Central memory CD8-positive, alpha-beta T cell (primary cell): ENCODE results near the gene XK.
A peak's percentile ranks its signal among the peaks of the same experiment; 100 is the strongest.

Experiments used
- ATAC-seq: fragments of 150-1000 bp; cut with Tn5 transposase; replicated peaks from 2 replicates; pipeline ENCODE4 v1.10.0; 2022; ENCODE audit warnings: mild to moderate bottlenecking, moderate FRiP score, moderate number of reproducible peaks; ENCODE audit not compliant: poor library complexity, severe bottlenecking; ENCODE audit errors: extremely low read depth
- DNase-seq, 2 donors: peaks; one replicate each; pipeline ENCODE4 v3.0.0; 2021; ENCODE audit warnings: low spot score in 2 of 2
- H3K27ac Mint-ChIP-seq: one replicate; pipeline ENCODE4 v1.8.0; 2022; ENCODE audit warnings: low read depth, mild to moderate bottlenecking, moderate library complexity, mixed read lengths
- H3K27me3 Mint-ChIP-seq: one replicate; pipeline ENCODE4 v1.8.0; 2022; ENCODE audit warnings: mixed read lengths
- H3K36me3 Mint-ChIP-seq: one replicate; pipeline ENCODE4 v1.8.0; 2022; ENCODE audit warnings: mild to moderate bottlenecking, moderate library complexity, mixed read lengths; ENCODE audit not compliant: insufficient read depth
- H3K4me1 Mint-ChIP-seq: one replicate; pipeline ENCODE4 v1.8.0; 2022; ENCODE audit warnings: mixed read lengths
- H3K4me3 Mint-ChIP-seq: one replicate; pipeline ENCODE4 v1.8.0; 2022; ENCODE audit warnings: mild to moderate bottlenecking, moderate library complexity, mixed read lengths
- H3K9me3 Mint-ChIP-seq: one replicate; pipeline ENCODE4 v1.8.0; 2022; ENCODE audit warnings: mixed read lengths

XK gene

DNA sequence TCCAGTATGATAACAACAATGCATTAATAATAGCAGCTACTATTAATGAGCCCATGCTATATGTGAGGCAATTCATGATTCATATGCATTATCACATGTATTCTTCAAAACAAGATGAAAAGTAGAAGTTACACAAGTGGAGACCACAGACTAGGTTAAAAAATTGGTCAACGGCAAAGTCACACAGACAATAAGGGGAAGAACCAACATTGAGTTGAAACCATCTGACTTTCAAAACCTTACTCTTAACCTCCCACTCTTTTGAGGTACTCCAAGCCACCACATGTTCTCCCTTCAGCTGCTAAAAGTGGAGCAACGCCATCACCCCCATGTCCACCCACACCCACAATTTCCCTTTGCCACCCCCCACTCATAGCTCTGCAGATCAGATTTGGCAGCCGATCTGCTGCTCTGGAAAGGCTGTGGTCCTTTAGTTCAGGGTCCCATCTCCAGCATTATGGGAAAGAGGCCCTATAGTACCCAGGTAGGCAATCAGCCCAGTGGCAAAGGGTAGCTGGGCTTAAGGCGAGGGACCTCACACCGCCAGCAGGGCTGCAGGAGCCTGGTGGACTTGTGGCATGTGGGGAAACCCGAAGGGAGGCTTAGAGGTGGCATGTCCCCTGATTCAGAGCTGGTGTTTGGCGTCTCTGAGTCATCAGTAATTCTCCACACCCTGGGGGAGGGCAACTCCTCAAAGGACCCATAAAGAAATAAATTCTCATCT lies 60.8 kb downstream of the XK start:
- Mint-ChIP-seq H3K4me1 (peaks cover 14% of the 10 kb centered on the region), H3K27ac (no peak overlapping the region), H3K4me3 (peak overlapping the region; percentile 27), H3K9me3 (no peaks in the 10 kb centered on the region), H3K36me3 (no peaks in the 10 kb centered on the region), H3K27me3 (no peaks in the 10 kb centered on the region)
- DNase-seq (no peak), ATAC-seq (peak; percentile 36)

DNA sequence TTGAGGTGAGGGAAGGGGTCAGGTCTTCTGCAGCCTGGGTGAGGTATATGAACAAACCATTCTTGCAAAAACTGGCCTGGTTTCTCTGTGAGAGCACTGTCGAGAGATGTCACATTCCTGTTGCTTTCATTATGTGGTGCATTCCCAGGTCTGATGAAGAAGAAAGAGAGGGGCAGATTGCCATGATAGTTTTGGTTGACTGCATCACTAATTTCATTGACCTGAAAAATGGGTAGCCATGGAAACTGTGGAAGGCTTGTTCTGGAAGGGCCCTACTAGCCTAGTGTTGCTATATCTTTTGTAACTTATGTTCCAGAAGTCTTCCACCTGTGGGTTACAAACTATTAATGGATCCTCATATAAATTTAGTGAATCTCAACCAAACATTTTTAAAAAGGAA lies 61.4 kb downstream of the XK start:
- DNase-seq = no peak
- no peaks in the 10 kb centered on the region for H3K9me3 Mint-ChIP-seq
- no peak overlapping the region for H3K27ac Mint-ChIP-seq
- no peak overlapping the region for H3K4me3 Mint-ChIP-seq
- no peak for ATAC-seq
- H3K27me3 Mint-ChIP-seq = no peaks in the 10 kb centered on the region
- H3K4me1 Mint-ChIP-seq = peaks cover 19% of the 10 kb centered on the region
- no peaks in the 10 kb centered on the region for H3K36me3 Mint-ChIP-seq

DNA sequence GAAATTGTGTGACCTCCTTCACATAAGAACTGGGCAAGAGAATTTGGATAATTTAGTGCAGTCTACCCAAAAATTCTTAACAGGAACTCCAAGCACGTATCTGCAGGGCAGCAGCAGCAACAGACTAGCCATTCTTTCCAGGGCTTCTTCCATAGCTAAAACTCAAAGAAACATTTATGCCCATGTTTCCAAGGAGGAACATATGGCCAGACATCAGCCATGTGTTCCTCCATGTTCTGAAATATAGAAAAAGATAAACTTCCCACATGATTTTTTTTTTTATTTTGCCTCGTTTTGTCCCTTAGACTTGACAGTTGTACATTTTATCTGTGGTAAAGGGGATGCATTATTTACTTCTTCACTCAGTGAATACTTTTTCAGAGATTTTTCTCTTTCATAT lies 66.7 kb downstream of the XK start:
- no peak overlapping the region for H3K27ac Mint-ChIP-seq
- H3K4me3 Mint-ChIP-seq = no peak overlapping the region
- peaks cover 8% of the 10 kb centered on the region for H3K4me1 Mint-ChIP-seq
- H3K36me3 Mint-ChIP-seq = peaks cover 3% of the 10 kb centered on the region
- no peak for ATAC-seq
- no peak for DNase-seq
- no peaks in the 10 kb centered on the region for H3K27me3 Mint-ChIP-seq
- H3K9me3 Mint-ChIP-seq = no peaks in the 10 kb centered on the region

DNA sequence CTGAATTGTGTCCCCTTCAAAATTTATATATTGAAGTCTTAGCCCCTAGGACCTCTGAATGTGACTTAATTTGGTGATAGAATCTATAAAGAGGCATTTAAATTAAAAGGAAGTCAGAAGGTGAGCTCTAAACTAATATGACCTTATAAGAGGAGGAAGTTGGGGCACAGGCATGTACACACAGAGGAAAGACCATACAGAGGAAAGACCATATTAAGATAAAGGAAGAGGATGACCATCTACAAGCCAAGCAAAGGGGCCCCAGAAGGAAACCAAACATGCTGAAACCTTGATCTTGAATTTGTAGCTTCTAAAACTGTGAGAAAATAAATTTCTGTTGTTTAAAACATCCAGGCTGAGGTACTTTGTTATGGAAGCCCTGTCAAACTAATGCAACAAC lies 67.3 kb downstream of the XK start:
- ATAC-seq = no peak
- H3K27me3 Mint-ChIP-seq = no peaks in the 10 kb centered on the region

DNA sequence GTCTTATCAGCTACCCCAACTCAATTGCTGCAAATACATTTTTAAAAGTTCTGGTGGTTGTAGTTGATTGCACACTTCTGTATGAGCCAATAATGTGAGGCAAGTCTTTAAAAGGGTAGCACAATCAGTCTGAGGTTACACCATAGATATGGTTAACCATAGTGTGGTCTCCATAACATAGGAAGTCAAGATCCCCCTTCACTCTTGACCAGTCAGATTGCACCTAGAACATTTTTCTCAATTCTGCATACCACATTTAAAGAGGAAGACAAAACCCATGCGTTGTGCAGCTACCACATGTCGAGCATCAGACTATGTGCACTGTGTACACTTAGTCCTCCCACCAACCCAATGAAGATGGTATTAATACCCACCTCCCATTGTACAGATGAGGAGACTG lies 67.8 kb downstream of the XK start:
- Mint-ChIP-seq H3K9me3 (no peaks in the 10 kb centered on the region), H3K27me3 (no peaks in the 10 kb centered on the region), H3K4me1 (peaks cover 14% of the 10 kb centered on the region), H3K27ac (no peak overlapping the region), H3K36me3 (peaks cover 3% of the 10 kb centered on the region), H3K4me3 (no peak overlapping the region)
- ATAC-seq (peak; percentile 36), DNase-seq (no peak)

More for the DNA sequence above, 67.3 kb downstream of the XK start:
- Mint-ChIP-seq H3K36me3 (peaks cover 3% of the 10 kb centered on the region), H3K4me3 (no peak overlapping the region), H3K9me3 (no peaks in the 10 kb centered on the region), H3K27ac (no peak overlapping the region), H3K4me1 (peaks cover 14% of the 10 kb centered on the region)
- no peak for DNase-seq

DNA sequence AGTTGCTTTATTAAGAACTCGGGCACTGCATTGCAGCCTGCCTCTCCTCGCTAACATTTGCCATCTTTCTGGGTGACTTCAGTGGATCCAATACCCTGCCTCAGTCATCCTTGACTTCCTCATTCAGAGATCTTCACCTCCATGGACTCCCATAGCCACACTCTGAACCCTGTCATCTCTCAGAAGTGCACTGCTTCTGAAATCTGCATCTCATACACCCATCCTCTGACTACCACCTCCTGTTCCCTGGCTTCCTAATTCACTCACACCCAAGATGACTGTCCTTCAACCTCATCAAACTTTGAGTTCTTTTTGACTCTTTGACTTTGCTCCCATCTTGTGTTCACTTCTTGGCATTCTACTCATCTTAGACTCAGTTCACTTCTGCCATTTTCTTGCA lies 68.9 kb downstream of the XK start:
- Mint-ChIP-seq H3K27ac (no peak overlapping the region), H3K9me3 (no peaks in the 10 kb centered on the region), H3K4me3 (no peak overlapping the region), H3K27me3 (no peaks in the 10 kb centered on the region), H3K4me1 (peaks cover 14% of the 10 kb centered on the region), H3K36me3 (peaks cover 3% of the 10 kb centered on the region)
- DNase-seq (no peak), ATAC-seq (peak; percentile 10)

DNA sequence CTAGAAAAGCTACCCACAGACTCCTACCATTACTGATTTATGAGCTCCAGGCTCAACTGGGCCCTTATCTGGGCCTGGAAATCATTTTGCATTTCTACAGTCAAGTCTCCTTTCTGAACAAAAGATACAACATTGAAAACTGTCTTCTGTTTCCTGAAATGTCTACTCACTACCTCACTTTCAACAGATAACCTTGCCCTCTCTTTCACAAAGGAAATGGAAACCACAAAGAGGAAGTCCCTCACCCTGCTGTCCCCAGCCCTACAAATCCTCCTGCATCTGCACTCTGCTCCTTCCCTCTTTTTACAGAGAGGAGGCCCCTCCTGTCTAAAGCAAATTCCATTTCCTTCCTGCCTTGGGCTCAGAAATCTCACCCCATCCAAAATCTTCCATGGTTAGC lies 69.4 kb downstream of the XK start:
- Mint-ChIP-seq H3K4me1 (peaks cover 14% of the 10 kb centered on the region), H3K4me3 (no peak overlapping the region), H3K9me3 (no peaks in the 10 kb centered on the region), H3K36me3 (peaks cover 3% of the 10 kb centered on the region), H3K27ac (no peak overlapping the region), H3K27me3 (no peaks in the 10 kb centered on the region)
- DNase-seq (no peak), ATAC-seq (peak; percentile 91)

DNA sequence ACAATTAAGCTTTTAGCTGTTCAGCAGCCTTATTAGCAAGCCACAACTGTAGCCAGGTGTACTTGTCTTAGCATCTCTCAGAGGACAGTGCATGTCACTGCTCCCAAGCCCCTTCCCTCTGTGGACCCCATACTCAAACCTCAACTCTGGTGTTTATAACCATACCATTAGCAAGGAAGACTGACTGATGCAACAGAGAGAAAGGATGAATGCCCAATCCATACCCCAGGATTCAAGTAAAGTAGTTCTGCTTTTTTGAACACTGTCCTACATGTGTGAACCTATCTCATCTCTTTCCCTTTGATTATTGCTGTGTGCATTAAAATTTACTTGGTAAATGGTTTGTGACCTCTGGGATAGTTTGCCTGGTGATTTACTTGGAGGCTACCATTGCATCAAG lies 71.5 kb downstream of the XK start:
- DNase-seq (no peak), ATAC-seq (no peak)
- Mint-ChIP-seq H3K4me1 (peaks cover 9% of the 10 kb centered on the region), H3K36me3 (peaks cover 3% of the 10 kb centered on the region), H3K27ac (no peak overlapping the region), H3K4me3 (no peak overlapping the region), H3K9me3 (no peaks in the 10 kb centered on the region), H3K27me3 (no peaks in the 10 kb centered on the region)

DNA sequence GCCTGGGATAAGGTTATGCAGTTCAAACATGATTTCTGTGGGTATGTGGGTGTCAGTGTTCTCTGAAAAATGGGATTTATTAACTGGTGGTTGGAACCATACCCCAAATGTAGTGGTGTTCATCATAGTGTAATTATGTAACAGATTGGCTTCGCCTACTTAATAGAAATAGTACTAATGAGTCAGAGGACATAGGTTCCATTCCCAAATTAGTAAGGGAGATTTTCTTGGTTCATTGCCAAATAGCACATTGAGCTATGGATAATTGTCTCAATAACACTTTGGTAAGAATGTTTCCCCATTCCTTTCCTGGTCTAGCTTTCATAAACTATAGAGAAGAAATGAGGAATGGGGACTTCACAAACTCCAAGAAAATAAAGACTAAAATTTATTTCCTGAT lies 73.8 kb downstream of the XK start:
- DNase-seq = no peak
- Mint-ChIP-seq H3K9me3 (no peaks in the 10 kb centered on the region), H3K4me3 (no peak overlapping the region), H3K27me3 (no peaks in the 10 kb centered on the region), H3K36me3 (no peaks in the 10 kb centered on the region), H3K4me1 (peaks cover 9% of the 10 kb centered on the region), H3K27ac (no peak overlapping the region)
- ATAC-seq = no peak

DNA sequence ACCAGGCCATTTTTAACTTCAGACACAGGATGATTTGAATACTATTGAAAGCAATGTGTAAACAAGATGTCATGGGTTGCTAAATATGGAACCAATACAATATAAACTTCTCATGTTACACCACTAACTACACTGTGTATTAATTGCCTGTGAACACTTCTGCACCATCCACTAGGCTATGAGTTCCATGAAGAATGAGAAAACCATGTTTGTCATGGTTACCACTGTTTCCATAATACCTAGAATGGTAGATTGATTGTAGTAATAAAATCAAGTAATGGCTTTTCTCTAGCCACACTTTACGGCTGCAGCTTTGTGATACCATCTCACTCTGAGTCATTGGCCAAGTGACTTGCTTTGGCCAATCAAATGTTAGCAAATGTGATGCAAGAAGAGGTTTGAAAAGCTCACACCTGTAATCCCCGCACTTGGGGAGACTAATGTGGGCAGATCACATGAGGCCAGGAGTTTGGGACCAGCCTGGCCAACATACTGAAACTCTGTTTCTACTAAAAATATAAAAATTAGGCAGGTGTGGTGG lies 74.4 kb downstream of the XK start:
- Mint-ChIP-seq H3K4me3 (no peak overlapping the region), H3K36me3 (no peaks in the 10 kb centered on the region), H3K27me3 (no peaks in the 10 kb centered on the region), H3K27ac (no peak overlapping the region), H3K9me3 (no peaks in the 10 kb centered on the region), H3K4me1 (peaks cover 9% of the 10 kb centered on the region)
- DNase-seq (no peak), ATAC-seq (no peak)

DNA sequence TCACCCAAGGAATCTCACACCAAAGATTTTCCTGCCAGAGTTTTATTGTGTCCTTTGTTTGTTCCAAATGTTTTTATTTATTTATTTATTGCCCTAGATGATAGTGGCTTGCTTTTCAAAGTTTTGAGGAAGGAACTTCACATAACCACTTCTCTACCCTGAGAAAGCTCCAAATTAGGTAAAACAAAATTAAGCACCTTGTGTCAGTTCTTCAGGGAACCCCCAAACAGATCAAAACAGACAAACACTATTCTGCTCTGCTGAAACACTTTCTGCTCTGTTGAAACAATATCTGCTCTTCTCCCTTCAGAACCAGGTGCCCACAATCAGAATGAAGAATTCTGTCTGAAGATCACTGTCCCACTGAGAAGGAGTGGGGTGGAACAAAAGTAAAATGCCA lies 77.8 kb downstream of the XK start:
- no peaks in the 10 kb centered on the region for H3K9me3 Mint-ChIP-seq
- DNase-seq (no peak), ATAC-seq (no peak)
- no peaks in the 10 kb centered on the region for H3K27me3 Mint-ChIP-seq
- no peak overlapping the region for H3K27ac Mint-ChIP-seq
- no peak overlapping the region for H3K4me3 Mint-ChIP-seq
- H3K36me3 Mint-ChIP-seq = no peaks in the 10 kb centered on the region
- H3K4me1 Mint-ChIP-seq = peaks cover 11% of the 10 kb centered on the region

DNA sequence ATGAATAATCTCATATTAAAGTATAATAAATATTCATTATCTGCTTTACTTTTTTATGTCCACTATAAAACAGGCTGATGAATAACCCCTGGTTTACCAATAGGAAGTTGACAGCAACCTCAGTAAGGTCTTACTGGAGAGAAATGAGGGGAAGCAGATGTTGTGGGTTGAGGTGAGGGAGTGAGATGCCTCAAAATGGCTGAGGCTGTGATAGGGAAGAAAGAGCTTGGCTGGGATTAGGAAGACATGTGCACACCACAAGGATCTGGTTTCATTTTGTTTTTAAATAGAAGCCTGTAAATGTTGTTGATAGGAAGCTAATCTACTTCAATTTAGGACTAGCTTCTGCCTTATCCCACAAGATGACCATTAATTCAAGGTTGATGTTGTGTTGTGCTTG lies 79.9 kb downstream of the XK start:
- Mint-ChIP-seq H3K4me3 (no peak overlapping the region), H3K27ac (no peak overlapping the region), H3K27me3 (no peaks in the 10 kb centered on the region), H3K36me3 (no peaks in the 10 kb centered on the region), H3K4me1 (peaks cover 11% of the 10 kb centered on the region), H3K9me3 (no peaks in the 10 kb centered on the region)
- ATAC-seq = no peak
- DNase-seq = no peak

DNA sequence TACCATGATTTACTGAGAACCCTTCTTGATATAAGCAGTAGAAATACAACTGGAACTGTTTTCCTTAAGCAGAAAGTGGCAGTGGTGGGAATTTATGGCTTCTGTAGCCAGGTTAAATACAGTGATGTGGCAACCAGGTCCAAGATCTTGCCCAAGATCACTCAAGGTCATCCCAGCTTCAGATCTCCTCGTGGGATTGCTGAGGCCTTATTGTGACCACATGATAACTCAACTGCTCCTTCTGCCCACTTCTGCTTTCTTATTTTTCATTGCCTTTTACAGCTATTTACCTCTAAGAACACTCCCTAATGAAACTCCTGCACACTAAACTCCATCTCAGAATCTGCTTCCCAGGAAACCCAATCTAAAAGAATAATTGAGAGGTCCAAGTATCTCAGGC lies 81.8 kb downstream of the XK start:
- no peak overlapping the region for H3K4me3 Mint-ChIP-seq
- ATAC-seq (no peak), DNase-seq (no peak)
- no peaks in the 10 kb centered on the region for H3K27me3 Mint-ChIP-seq
- no peaks in the 10 kb centered on the region for H3K36me3 Mint-ChIP-seq
- peaks cover 11% of the 10 kb centered on the region for H3K4me1 Mint-ChIP-seq
- no peak overlapping the region for H3K27ac Mint-ChIP-seq
- H3K9me3 Mint-ChIP-seq = no peaks in the 10 kb centered on the region
